ENCODE measurements around the gene TAS2R30.
A peak's percentile ranks its signal among the peaks of the same experiment; 100 is the strongest.
"Not testable (repeated sequence)": the region's sequence is repeated elsewhere in the genome, so short reads cannot be mapped to it uniquely, and the experiment has no call there.

The TAS2R30 gene

DNA sequence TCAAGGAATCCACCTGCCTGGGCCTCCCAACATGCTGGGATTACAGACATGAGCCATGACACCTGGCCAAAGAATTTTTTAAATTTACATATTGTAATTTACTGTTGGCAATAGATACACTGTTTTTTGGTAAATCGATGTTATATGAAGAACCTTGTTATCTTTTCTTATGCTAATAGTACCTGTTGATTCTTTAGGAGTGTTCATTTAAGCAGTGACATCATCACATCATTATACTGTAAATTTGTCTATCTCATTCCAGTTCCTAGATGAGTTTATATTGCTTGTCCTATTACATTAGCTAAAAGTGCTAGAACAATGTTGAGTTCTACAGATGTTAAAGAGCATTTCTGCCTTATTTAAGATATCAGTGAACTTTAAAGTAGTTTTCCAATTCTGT, 13.0 kb upstream of the TAS2R30 start:
- H3K27me3 Mint-ChIP-seq = no peaks in the 10 kb centered on the region
- H3K36me3 Mint-ChIP-seq = peaks cover 30% of the 10 kb centered on the region
- no peak overlapping the region for H3K27ac Mint-ChIP-seq
- peaks cover 7% of the 10 kb centered on the region for H3K9me3 Mint-ChIP-seq (ENCODE audit: low read depth)
- H3K4me3 Mint-ChIP-seq = no peak overlapping the region
- H3K4me1 Mint-ChIP-seq (ENCODE audit: low read depth) = peaks cover 6% of the 10 kb centered on the region

DNA sequence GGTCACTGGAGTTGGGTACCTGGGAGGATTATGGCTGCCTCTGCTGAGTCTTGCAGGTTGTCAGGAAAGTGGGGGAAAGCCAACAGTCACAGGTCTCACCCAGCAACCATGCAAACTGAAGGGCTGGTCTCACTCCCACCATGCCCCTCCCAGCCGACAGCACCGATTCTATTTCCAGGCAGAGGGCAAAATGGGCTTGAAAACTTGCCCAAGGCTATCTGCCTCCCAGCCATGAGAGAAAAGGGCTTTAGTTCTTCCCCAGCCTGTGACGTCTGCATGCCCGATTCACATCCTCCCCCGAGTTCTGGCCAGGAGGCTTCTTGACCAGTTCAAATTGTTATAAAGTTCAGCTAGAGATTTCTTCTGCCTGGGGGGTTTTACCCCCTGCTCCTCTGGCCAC, 9.9 kb upstream of the TAS2R30 start:
- peaks cover 7% of the 10 kb centered on the region for H3K9me3 Mint-ChIP-seq (ENCODE audit: low read depth)
- H3K27ac Mint-ChIP-seq = no peak overlapping the region
- peaks cover 34% of the 10 kb centered on the region for H3K36me3 Mint-ChIP-seq
- H3K27me3 Mint-ChIP-seq = no peaks in the 10 kb centered on the region
- no peak overlapping the region for H3K4me3 Mint-ChIP-seq
- peaks cover 18% of the 10 kb centered on the region for H3K4me1 Mint-ChIP-seq (ENCODE audit: low read depth)

DNA sequence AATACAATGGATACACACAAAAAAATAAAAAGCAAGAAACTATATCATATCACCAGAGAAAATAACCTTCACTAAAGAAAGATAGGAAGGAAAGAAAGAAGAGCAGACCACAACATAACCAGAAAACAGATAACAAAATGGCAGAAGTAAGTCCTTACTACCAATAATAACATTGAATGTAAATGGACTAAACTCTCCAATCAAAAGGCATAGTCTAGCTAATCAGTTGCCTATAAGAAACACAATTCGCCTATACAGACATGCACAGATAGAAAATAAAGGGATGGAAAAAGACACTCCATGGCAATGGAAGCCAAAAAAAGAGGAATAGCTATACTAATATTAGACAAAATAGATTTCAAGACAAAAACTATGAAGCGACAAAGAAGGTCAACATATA, 8.9 kb upstream of the TAS2R30 start:
- Mint-ChIP-seq H3K27ac (no peak overlapping the region), H3K4me3 (no peak overlapping the region), H3K9me3 (ENCODE audit: low read depth) (peaks cover 7% of the 10 kb centered on the region), H3K27me3 (no peaks in the 10 kb centered on the region), H3K4me1 (ENCODE audit: low read depth) (peaks cover 21% of the 10 kb centered on the region), H3K36me3 (peaks cover 34% of the 10 kb centered on the region)

DNA sequence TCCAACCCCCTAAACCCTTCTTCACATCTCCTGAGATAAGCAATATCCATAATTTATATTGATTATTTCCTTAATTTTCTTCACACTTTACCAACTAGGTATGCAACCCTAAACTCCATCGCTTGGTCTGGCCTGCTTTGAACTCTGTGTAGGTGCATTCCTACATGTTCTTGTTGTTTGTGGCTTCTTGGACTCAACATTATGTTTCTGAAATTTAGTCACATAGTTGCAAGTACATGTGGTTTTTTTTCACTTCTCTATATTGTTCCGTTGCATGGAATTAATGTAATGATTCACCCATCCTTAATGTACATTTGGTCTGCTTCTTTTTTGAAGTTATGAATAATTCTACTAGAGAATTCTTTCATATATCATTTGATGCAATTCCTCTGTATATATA, 1.6 kb upstream of the TAS2R30 start:
- H3K9me3 Mint-ChIP-seq (ENCODE audit: low read depth) = no peaks in the 10 kb centered on the region

DNA sequence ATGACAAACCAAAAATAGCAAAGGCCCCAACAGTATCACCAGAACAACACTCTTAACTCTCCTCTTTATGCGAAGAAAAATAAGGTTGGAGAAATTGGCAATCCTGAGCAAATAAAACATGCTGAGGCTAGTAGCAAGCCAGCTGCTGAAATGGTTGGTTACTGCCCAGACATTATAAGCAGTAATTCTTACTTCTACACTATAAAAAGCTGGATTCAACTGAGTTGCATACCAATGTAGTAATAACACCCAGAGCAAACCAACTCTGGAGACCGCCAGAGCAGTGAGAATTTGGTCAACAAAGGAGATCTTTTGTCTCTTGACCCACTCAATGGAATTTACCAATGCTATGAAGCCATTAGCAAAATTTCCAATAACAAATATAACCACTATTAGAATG, 628 bp downstream of the TAS2R30 start:
- no peaks in the 10 kb centered on the region for H3K27me3 Mint-ChIP-seq
- H3K4me3 Mint-ChIP-seq = no peak overlapping the region
- no peak overlapping the region for H3K27ac Mint-ChIP-seq
- H3K36me3 Mint-ChIP-seq = peaks cover 18% of the 10 kb centered on the region
- no peaks in the 10 kb centered on the region for H3K9me3 Mint-ChIP-seq (ENCODE audit: low read depth)
- peaks cover 43% of the 10 kb centered on the region for H3K4me1 Mint-ChIP-seq (ENCODE audit: low read depth)

More for the DNA sequence above, 1.6 kb upstream of the TAS2R30 start:
- peaks cover 16% of the 10 kb centered on the region for H3K36me3 Mint-ChIP-seq
- H3K4me3 Mint-ChIP-seq = no peak overlapping the region
- H3K27ac Mint-ChIP-seq = no peak overlapping the region
- H3K4me1 Mint-ChIP-seq (ENCODE audit: low read depth) = peaks cover 51% of the 10 kb centered on the region
- H3K27me3 Mint-ChIP-seq = no peaks in the 10 kb centered on the region

DNA sequence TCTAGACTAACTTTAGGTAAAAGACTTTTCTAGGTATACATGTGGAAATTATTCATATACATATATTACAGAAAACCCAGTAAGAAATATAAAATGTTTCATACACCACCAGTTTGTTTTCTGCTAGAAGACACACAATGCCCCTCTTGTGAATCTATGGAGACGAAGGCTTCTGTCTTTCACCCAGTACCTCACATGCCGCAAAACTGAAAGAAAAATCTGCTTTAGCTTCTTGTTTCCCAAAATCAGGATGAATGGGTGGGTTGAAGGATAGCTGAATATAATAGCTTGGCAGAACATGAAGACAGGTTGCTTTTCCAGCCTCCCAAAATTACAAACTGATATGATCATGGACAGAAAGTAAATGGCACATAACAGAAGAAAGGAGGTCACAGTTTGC, 1.3 kb downstream of the TAS2R30 start:
- no peaks in the 10 kb centered on the region for H3K9me3 Mint-ChIP-seq (ENCODE audit: low read depth)
- peaks cover 43% of the 10 kb centered on the region for H3K4me1 Mint-ChIP-seq (ENCODE audit: low read depth)
- peaks cover 20% of the 10 kb centered on the region for H3K36me3 Mint-ChIP-seq
- H3K27ac Mint-ChIP-seq = no peak overlapping the region
- no peak overlapping the region for H3K4me3 Mint-ChIP-seq
- no peaks in the 10 kb centered on the region for H3K27me3 Mint-ChIP-seq

DNA sequence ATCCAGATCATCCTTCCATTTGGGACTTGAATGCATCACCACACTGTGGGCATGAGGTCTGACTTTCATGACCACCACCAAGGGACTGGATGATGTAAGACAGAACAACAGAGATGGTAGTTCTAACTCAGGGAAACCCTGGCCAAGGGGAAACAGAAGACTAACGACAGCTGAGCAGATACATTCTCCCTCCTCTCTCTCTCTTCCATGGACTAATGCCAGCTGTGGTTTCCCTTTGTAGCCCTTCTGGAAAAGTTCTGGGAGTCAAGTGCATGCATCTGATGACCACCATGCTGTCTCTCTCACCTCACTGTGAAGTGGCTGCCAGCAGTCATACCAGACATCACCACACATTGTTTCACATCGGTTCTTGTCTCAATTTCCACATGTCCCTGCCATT, 3.4 kb downstream of the TAS2R30 start:
- H3K4me1 Mint-ChIP-seq (ENCODE audit: low read depth) = peaks cover 33% of the 10 kb centered on the region
- H3K9me3 Mint-ChIP-seq (ENCODE audit: low read depth) = peaks cover 13% of the 10 kb centered on the region
- no peak overlapping the region for H3K27ac Mint-ChIP-seq
- H3K36me3 Mint-ChIP-seq = peaks cover 28% of the 10 kb centered on the region
- no peaks in the 10 kb centered on the region for H3K27me3 Mint-ChIP-seq
- H3K4me3 Mint-ChIP-seq = no peak overlapping the region

DNA sequence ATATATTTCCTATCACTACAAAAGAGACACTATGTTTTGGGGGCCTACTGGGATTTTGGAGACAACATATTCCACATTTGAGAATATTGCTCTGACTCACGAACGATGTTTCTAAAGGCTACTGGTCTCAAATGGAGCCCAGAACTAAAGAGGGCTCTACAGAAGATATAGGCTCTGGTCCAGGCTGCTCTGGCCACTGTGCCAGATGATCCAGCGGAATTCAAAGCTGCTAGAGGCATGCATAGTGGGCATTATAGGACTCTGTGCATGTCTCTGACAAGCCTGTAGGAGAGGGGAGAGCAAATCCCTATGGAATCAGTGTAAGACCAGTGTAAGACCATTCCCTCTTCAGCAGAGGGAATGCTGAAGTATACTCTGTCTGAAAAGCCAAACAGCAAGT, 4.1 kb downstream of the TAS2R30 start:
- Mint-ChIP-seq H3K9me3 (ENCODE audit: low read depth) (peaks cover 14% of the 10 kb centered on the region), H3K36me3 (peaks cover 29% of the 10 kb centered on the region), H3K4me1 (ENCODE audit: low read depth) (peaks cover 28% of the 10 kb centered on the region), H3K27me3 (no peaks in the 10 kb centered on the region), H3K27ac (no peak overlapping the region), H3K4me3 (no peak overlapping the region)

DNA sequence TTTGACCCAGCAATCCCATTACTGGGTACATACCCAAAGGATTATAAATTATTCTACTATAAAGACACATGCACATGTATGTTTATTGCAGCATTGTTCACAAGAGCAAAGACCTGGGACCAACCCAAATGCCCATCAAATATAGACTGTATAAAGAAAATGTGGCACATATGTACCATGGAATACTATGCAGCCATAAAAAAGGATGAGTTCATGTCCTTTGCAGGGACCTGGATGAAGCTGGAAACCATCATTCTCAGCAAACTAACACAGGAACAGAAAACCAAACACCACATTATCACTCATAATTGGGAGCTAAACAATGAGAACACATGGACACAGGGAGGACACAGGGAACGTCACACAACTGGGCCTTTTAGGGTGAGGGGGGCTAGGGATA, 20.3 kb downstream of the TAS2R30 start:
- H3K9me3 Mint-ChIP-seq (ENCODE audit: low read depth) = peaks cover 23% of the 10 kb centered on the region
- H3K27me3 Mint-ChIP-seq, H3K4me3 Mint-ChIP-seq, H3K27ac Mint-ChIP-seq: not testable (repeated sequence)
- peaks cover 73% of the 10 kb centered on the region for H3K36me3 Mint-ChIP-seq
- peaks cover 68% of the 10 kb centered on the region for H3K4me1 Mint-ChIP-seq (ENCODE audit: low read depth)

DNA sequence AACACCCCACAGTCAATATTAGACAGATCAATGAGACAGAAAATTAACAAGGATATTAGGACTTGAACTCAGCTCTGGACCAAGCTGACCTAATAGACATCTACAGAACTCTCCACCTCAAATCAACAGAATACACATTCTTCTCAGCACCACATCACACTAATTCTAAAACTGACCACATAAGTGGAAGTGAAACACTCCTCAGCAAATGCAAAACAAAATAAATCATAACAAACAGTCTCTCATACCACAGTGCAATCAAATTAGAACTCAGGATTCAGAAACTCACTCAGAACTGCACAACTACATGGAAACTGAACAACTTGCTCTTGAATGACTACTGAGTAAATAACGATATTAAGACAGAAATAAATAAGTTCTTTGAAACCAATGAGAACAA, 23.2 kb downstream of the TAS2R30 start:
- H3K27ac Mint-ChIP-seq, H3K4me3 Mint-ChIP-seq, H3K27me3 Mint-ChIP-seq: not testable (repeated sequence)
- peaks cover 72% of the 10 kb centered on the region for H3K36me3 Mint-ChIP-seq
- H3K9me3 Mint-ChIP-seq (ENCODE audit: low read depth) = peaks cover 26% of the 10 kb centered on the region
- peaks cover 64% of the 10 kb centered on the region for H3K4me1 Mint-ChIP-seq (ENCODE audit: low read depth)

DNA sequence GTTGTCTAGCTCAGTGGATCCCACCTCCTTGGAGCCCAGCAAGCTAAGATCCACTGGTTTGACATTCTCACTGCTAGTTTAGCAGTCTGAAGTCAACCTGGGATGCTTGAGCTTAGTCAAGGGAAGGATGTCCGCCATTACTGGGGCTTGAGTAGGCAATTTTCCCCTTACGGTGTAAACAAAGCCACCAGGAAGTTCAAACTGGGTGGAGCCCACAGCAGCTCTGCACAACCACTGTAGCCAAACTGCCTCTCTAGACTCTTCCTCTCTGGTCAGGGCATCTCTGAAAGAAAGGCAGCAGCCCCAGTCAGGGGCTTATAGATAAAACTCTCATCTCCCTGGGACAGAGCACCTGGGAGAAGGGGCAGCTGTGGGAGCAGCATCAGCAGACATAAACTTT, 25.6 kb downstream of the TAS2R30 start:
- Mint-ChIP-seq H3K27me3 (no peaks in the 10 kb centered on the region), H3K27ac (no peak overlapping the region), H3K4me3 (no peak overlapping the region), H3K9me3 (ENCODE audit: low read depth) (peaks cover 27% of the 10 kb centered on the region), H3K36me3 (peaks cover 62% of the 10 kb centered on the region), H3K4me1 (ENCODE audit: low read depth) (peaks cover 52% of the 10 kb centered on the region)

DNA sequence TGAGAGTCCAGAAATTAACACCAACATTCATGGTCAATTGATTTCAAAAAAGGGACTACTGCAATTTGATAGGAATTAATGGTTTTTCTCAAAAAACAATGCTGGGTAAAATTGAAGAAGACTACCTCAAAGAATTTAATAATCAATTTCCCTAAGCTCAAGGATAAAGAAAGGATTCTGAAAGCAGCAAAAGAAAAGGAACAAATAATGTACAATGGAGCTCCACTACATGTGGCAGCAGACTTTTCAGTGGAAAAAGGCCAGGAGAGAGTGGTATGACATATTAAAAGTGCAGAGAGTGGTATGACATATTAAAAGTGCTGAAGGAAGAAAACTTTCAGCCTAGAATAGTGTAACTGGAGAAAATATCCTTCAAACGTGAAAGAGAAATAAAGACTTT, 26.7 kb downstream of the TAS2R30 start:
- H3K4me1 Mint-ChIP-seq (ENCODE audit: low read depth) = peaks cover 44% of the 10 kb centered on the region
- H3K9me3 Mint-ChIP-seq (ENCODE audit: low read depth) = peaks cover 28% of the 10 kb centered on the region
- no peaks in the 10 kb centered on the region for H3K27me3 Mint-ChIP-seq
- no peak overlapping the region for H3K4me3 Mint-ChIP-seq
- H3K27ac Mint-ChIP-seq = no peak overlapping the region
- H3K36me3 Mint-ChIP-seq = peaks cover 57% of the 10 kb centered on the region

DNA sequence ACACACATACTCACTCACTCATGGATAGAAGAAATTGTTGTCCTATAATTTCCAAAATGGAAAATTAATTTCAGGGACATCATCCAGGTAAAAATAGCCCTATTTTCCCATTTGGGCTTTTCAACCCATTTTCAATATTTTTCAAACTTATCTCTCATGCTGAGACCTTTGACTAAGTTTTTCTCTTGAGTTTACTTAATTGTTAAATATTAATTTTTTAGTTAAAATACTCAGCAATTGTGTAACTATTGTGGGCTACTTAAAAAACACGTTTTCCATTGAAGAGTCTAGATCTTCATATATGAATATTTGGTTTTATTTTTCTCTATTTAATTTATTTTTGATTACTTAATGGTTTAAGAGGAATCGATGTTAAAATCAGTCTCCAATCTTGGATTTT, 28.2 kb downstream of the TAS2R30 start:
- no peaks in the 10 kb centered on the region for H3K27me3 Mint-ChIP-seq
- peaks cover 40% of the 10 kb centered on the region for H3K4me1 Mint-ChIP-seq (ENCODE audit: low read depth)
- H3K27ac Mint-ChIP-seq = peak overlapping the region; percentile 28
- peaks cover 23% of the 10 kb centered on the region for H3K9me3 Mint-ChIP-seq (ENCODE audit: low read depth)
- peaks cover 45% of the 10 kb centered on the region for H3K36me3 Mint-ChIP-seq
- H3K4me3 Mint-ChIP-seq = no peak overlapping the region

DNA sequence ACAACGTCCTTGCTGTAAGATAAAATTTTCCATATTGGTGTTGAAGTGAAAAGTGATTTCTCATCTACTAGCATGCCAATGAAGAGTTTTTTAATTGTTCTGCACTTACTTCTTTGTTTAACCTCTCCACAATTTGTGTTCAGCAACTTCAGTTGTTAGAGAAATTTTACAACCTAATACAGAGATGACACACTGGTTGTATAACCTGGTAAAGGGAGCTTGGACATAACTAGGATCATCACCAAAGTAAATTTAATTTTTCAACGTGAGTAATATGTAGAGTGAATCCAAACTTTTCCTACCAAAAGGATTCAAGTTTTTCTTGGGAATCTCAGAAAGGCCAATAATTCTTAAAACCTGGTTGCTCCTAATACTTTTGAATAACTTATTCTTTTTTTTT, 28.9 kb downstream of the TAS2R30 start:
- peaks cover 44% of the 10 kb centered on the region for H3K36me3 Mint-ChIP-seq

DNA sequence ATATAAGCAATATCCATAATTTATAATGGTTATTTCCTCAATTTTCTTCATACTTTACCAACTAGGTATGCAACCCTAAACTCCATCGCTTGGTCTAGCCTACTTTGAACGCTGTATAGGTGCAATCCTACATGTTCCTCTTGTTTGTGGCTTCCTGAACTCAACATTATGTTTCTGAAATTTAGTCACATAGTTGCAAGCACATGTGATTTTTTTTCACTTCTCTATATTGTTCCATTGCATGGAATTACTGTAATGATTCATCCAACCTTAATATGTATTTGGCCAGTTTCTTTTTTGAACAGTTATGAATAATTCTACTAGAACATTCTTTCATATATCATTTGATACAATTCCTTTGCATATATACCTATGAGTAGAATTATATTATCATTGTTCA, 39.5 kb downstream of the TAS2R30 start:
- not testable (repeated sequence) for H3K27ac Mint-ChIP-seq; H3K9me3 Mint-ChIP-seq (ENCODE audit: low read depth); H3K4me3 Mint-ChIP-seq; H3K27me3 Mint-ChIP-seq
- Mint-ChIP-seq H3K4me1 (ENCODE audit: low read depth) (peaks cover 16% of the 10 kb centered on the region), H3K36me3 (peaks cover 31% of the 10 kb centered on the region)

More for the DNA sequence above, 28.9 kb downstream of the TAS2R30 start:
- peaks cover 19% of the 10 kb centered on the region for H3K9me3 Mint-ChIP-seq (ENCODE audit: low read depth)
- H3K27ac Mint-ChIP-seq = no peak overlapping the region
- H3K27me3 Mint-ChIP-seq = no peaks in the 10 kb centered on the region
- no peak overlapping the region for H3K4me3 Mint-ChIP-seq
- peaks cover 34% of the 10 kb centered on the region for H3K4me1 Mint-ChIP-seq (ENCODE audit: low read depth)

DNA sequence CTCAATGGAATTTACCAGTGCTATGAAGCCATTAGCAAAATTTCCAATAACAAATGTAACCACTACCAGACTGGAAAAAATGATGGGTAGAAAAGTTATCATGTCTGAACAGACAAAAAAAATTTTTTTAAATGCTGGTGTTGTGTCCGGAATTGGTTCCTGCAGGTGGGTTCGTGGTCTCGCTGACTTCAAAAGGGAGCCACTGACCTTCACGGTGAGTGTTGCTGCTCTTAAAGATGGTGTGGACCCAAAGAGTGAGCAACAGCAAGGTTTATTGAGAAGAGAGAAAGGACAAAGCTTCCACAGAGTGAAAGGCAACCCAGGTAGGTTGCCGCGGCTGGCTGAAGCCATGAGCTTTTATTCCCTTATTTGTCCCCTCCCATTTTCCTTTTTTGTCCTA, 42.3 kb downstream of the TAS2R30 start, which contains the start of gene TAS2R43:
TSS of gene TAS2R43 (minus strand) at position 186 of the 400 bp plus-strand sequence. CDS start at position 102, 84 bp downstream.
- Mint-ChIP-seq H3K9me3 (ENCODE audit: low read depth) (no peaks in the 10 kb centered on the region), H3K4me3 (no peak within 1 kb of the TSS), H3K27me3 (no peaks in the 10 kb centered on the region), H3K27ac (peak within 1 kb of the TSS; percentile 34), H3K36me3 (peaks cover 32% of the 10 kb centered on the region), H3K4me1 (ENCODE audit: low read depth) (peaks cover 14% of the 10 kb centered on the region)
